SHP77 (cell line): Measurements from ENCODE around the gene DOK7.
"Not testable (repeated sequence)": the region's sequence is repeated elsewhere in the genome, so short reads cannot be mapped to it uniquely, and the experiment has no call there.

Experiments
- DNase-seq, 2 experiments: peaks; one replicate each; lab custom pipeline; 2025; lab: John Stamatoyannopoulos, UW

Gene DOK7

DNA sequence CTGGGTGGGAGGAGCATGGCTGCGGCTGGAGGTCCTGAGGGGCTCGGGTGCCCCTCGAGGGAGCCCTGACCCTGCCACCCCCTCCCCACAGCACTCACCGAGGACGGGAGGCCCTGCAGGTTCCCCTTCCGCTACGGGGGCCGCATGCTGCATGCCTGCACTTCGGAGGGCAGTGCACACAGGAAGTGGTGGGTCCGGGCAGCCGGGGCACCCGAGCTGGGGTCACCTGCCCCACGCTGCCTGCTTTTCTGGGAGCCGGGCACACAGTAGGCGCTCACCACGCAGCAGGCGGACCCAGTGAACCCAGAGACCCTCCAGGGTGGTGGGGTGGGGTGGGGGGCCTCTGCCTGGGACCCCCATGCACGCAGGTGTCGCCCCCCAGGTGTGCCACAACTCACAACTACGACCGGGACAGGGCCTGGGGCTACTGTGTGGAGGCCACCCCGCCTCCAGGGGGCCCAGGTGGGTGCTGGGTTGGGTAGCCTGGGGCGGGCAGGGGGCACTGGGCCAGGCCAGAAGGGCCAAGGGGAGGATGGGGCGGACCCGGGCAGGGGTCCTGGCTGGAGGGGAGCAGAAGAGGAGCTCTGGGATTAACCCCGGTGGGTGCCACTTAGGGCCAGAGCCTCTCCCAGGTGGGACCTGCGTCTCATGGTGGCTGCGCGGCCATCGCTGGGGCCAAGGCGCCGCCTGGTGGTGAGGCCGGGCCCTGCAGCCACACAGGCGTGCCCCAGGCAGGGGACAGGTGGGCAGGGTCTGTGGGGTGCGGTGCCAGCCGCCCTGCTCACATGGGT, 20.0 kb upstream of the DOK7 start:
- peak in 1 of 2 experiments; percentile 6 for DNase-seq

DNA sequence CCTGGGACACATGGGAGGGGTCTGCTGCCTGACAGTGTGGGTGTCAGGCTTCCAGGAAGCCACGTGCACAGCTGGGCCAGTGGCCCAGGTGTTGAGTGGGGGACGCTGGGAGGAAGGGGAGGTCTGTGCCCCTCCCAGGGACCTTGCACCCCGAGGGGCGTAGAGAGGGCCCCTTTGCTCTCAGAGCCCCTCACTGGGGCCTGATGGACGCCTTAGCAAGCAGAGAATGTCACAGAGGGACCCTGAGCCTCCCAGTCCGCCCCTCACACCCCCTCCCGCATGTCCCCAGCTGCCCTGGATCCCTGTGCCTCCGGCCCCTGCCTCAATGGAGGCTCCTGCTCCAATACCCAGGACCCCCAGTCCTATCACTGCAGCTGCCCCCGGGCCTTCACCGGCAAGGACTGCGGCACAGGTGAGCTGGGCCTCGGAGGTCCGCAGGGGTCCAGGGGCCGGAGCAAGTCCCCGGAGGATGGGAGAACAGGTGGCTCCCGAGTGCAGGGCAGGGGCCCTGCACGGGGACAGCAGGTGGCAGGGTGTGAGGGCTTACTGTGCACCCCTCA, 19.3 kb upstream of the DOK7 start:
- DNase-seq = no peak

- DNase-seq = no peak
Measured at GRCh38 chr4:3444351-3445110, 18.6 kb upstream of the DOK7 start.

DNA sequence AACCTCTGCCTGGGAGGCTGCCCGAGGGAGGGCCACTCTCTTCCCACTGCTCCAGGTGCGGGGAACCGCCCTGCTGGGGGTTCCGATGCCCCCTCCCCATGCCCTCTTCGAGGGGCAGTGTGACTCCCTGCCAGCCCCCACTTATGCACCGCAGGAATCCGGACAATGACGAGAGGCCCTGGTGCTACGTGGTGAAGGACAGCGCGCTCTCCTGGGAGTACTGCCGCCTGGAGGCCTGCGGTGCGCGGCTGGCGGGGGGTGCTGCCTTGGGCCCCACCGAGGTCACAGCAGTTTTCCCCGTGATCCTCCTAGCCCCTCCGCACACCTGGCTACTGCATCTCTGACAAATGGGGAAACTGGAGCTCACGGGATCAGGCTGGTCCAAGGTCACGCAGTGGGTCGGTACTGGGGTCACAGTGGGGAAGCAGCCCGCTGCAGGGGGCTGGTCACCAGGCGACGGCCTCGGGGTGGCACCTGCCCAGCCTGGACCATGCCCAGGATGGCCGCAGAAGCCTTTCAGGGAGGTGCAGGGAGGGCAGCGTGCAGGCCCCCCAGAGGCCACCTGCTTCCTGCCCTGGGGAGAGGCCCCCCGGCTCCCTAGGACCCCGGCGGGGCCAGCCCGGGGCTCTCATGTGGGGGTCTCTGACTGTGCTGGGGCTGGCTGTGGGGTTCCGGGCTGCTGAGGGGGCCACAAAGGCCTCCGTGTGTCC, 17.8 kb upstream of the DOK7 start:
- no peak for DNase-seq

DNA sequence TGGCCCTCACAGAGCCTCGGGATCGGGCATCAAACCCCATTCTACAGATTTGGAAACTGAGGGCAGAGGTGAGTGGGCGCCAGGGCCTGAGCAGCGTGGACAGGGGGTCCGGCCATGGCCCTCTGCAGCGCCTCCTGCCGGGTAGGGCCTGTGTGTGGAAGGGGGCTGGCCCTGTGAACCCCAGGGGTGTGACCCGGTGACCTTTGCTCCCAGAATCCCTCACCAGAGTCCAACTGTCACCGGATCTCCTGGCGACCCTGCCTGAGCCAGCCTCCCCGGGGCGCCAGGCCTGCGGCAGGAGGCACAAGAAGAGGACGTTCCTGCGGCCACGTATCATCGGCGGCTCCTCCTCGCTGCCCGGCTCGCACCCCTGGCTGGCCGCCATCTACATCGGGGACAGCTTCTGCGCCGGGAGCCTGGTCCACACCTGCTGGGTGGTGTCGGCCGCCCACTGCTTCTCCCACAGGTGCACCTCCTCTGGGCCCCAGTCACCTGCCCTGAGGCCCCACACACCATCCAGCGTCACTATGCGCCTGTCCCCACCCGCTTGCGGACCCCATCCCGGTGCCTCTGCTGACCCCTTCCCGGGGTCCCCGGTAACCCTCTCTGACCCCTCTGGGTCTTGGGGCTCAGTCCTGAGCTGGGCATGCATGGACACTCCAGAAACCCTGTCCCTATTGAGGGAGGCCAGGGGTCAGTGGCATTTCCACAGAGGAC, 17.1 kb upstream of the DOK7 start:
- no peak for DNase-seq

DNA sequence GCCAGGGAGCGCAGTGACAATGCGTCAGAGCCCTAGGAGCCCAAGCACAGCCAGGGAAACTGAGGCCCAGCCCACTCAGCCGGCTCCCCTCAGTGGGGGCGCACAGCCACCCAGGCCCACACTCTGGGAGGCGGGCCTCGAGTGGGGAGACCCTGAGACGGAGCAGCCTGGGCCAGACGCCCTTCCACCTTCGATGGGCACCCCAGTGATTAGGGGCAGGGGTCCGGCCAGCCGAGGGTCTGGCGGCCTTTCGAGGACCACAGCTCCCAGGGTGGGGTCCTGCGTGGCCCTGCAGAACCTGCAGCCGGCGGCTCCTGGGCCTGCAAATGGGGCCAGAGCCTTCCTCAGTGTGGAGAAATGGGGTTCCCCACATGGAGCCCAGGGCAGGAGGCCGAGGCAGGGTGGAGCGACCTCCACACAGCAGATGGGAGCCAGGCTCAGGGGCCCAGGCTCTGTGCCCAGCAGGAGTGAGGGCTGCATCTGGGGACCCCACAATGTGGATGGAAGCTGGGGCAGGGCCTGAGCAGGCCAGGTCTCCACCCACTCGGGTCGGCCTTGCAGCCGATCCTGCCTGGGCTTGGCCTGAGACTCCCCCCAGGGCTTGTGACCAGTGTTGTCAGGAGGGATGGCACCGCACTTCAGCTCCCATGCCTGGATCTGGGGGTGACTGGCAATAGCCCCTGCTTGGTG, 16.3 kb upstream of the DOK7 start:
- no peak for DNase-seq

- DNase-seq = no peak
Measured at GRCh38 chr4:3447431-3448395, 15.4 kb upstream of the DOK7 start.

DNA sequence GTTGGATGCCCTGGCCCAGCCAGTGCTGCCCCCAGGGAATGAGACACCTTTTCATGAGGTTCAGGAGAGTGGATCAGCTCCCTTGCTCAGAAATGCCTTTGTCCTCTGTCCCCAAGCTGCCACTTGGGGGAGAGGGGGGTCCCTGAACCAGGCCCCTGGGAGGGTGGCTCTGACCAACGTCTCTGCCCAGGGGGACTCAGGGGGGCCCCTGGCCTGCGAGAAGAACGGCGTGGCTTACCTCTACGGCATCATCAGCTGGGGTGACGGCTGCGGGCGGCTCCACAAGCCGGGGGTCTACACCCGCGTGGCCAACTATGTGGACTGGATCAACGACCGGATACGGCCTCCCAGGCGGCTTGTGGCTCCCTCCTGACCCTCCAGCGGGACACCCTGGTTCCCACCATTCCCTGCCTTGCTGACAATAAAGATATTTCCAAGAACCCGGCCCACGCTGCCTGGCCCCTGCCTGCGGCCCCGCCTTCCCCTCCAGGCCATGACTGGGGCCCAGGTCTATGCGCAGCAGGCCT, 14.0 kb upstream of the DOK7 start:
- no peak for DNase-seq

GRCh38 chr4:3449574-3450534, 13.3 kb upstream of the DOK7 start:
- no peak for DNase-seq

DNA sequence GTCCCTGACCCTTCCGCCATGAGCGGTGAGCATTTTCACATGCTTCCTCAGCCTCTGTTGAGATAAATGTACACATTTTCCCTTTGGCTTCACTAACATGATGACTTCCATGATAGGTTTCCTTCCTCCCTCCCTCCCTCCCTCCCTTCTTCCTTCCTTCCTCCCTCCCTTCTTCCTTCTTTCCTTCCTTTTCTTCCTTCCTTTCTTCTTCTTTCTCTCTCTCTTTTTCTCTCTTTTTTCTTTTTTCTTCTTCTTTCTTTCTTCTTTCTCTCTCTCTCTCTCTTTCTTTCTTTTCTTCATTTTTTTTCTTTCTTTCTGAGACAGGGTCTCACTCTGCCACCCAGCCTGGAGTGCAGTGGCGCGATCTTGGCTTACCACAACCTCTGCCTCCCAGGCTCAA, 12.5 kb upstream of the DOK7 start:
- DNase-seq = no peak

- DNase-seq = no peak
Measured at GRCh38 chr4:3451956-3452355, 11.2 kb upstream of the DOK7 start.

DNA sequence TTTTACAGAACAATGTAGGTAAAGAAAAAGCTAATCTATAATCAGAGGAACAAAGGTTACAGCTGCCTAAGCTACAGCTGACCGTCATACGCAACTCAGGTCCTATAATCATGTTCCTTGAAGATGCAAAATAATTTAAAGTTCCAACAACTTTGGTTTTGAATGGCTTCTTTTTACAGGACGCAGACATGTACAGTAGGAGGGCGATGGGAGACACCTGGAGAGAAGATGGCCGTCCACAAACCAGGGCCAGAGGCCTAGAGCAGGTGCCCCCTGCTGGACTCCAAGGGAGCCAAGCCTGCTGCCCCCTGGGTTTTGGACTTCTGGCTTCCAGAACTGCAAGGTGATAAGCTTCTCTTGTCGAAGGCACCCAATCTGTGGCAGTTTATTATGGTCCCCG, 10.7 kb upstream of the DOK7 start:
- no peak for DNase-seq

DNA sequence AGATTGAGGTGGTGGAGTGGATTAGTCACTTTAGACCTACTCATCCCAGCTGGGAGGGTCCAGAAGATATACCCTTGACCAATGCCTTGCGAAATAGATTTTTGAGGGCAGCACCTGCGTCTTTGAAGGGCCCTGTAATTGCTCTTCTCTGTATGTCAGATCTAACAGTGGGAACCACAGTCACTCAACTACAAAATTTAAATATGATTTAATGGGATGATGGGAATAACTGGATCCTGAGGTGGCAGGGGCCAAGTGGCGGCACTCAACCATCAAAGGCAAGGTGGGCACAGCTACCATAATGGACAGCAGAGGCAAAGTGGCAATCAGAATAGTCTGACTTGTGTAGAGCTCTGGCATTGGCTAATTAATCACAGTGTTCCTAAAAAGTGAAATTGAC, 7.5 kb upstream of the DOK7 start:
- DNase-seq = not testable (repeated sequence)

- no peak for DNase-seq
Measured at GRCh38 chr4:3458371-3458770, 4.7 kb upstream of the DOK7 start.

- not testable (repeated sequence) for DNase-seq
Measured at GRCh38 chr4:3459156-3459555, 4.0 kb upstream of the DOK7 start.

- no peak for DNase-seq
Measured at GRCh38 chr4:3460926-3461325, 2.2 kb upstream of the DOK7 start.

DNA sequence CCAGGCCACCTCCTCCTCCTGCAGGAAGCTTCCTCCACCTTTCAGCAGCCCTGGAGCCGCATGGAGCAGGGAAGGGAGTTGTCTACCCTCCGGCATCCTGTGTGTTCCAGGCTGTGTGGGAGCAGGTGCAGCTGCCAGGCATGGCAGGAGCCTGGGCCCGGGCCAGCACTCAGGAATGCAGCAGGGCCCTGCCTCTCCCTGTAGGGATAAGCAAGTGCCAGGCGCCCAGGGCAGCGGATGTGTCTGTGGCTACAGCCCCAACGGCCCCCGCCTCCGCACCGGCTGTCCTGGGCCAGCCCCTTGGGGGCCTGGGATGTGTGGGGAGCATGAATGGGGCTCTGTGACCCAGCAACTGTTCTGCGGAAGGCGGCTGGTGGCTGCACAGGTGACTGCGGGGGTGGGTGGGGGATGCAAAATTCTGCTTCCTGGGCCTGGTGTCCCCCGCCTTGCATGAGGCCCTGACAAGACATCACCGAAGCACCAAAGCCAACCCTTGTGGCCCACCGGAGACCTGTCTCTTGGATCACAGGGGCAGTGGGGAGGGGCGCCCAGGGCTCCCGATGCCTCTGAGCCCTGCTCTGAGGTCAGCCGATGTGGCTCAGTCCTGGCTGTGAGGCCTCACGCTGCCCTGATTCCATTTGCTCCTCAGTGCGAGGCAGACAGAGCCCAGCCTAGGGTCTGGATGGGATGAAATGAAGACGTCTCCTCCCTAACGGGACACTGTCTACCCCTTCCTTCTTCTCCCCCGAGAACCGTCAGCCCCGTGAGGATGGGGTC, 1.4 kb upstream of the DOK7 start:
- peak; percentile 25 to 45 for DNase-seq

DNA sequence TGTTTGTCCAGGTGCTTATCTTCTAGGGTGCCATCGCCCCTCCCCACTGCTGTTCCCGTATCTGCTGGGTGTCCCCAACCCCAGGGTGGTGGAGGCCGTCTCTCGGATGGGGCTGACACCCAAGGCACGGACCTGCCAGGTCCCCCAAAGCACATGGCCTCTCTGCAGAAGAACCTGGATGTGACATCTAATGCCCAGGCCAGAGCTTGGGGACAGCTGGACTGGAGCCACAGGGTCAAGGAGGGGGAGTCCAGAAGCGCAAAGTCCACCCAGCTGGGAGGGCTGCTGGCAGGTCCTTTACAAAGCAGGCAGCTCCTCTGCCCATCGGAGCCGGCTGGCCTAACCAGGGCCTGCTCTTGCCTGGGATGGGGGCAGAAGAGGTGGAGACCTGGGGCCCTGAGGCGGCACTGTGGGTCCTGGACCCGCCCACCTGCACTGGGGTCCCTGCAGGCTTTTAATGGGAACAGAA, 751 bp upstream of the DOK7 start:
- DNase-seq = no peak
